Heart left ventricle (tissue), 13 donors: Measurements from ENCODE around the gene KCNJ9.

ENCODE experiments used
- POLR2A ChIP-seq, 2 donors: fragments of 450-650 bp; IDR thresholded peaks; one replicate each; pipeline ENCODE4 v1.6.1; 2017; ENCODE audit warnings: antibody characterized with exemption in 2 of 2, mild to moderate bottlenecking in 2 of 2, moderate library complexity in 2 of 2
- TF ChIP-seq, protein P1 (sequence below), 12 donors: fragments of 200-600 bp; sonication (generic) in 4 of 12; IDR thresholded peaks; one replicate each; pipeline versions ENCODE4 v1.5.0 to v1.8.0; 2018 to 2022; ENCODE audit warnings: antibody characterized with exemption in 12 of 12, mild to moderate bottlenecking in 5 of 12
- donor health status: ischemic (EF 13 %, LVEDD 7.1; RV severe dilation, severe dysfunction).
- donor health status: DM: no; HTN: yes; CAD: no.
- donor health status: DM: no; HTN: no; CAD: no.
- donor health status: ischemic (EF 25% LVEDD 6.9; RV normal size, moderate dysfunction).
- donor health status: ischemic (EF 25% LVEDD 5.7; RV mildly dilated, moderate dysfunction).
- donor health status: ischemic (EF 35%, LVEDD 5.7; RV mildly dilated, moderate dysfunction).
- donor health status: nonischemic (EF 11% LVEDD 7.7; RV severe dilation, severe dysfunction).
- donor health status: DM: yes; HTN: yes; CAD: no.
- donor health status: PGD.
- donor health status: ischemic (EF 29% LVEDD 5.4; RV normal size, mild dysfunction).
- donor health status: nonischemic (EF 23%, LVEDD 6.1; RV moderate dilation, normal function).

DNA sequence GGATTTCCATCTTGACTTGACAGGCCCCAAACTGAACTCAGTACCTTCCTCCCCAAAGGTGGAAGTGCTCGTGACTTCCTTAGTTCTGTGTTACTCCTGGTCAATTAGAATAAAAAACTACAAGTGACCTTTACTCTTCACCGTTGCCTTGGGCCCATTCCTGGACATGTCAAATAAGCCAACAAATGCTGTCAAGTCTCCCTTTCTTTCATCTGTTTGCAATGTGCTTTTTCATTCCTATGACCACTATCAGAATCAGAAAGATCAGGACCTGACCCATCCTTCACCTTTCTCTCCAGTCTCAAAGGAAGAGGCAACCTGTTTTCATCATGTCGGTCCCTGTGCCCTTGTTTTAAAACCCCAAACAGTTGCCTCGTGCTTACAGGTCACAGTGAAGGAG is 6.5 kb upstream of the KCNJ9 start:
- TF ChIP-seq, protein P1, sequence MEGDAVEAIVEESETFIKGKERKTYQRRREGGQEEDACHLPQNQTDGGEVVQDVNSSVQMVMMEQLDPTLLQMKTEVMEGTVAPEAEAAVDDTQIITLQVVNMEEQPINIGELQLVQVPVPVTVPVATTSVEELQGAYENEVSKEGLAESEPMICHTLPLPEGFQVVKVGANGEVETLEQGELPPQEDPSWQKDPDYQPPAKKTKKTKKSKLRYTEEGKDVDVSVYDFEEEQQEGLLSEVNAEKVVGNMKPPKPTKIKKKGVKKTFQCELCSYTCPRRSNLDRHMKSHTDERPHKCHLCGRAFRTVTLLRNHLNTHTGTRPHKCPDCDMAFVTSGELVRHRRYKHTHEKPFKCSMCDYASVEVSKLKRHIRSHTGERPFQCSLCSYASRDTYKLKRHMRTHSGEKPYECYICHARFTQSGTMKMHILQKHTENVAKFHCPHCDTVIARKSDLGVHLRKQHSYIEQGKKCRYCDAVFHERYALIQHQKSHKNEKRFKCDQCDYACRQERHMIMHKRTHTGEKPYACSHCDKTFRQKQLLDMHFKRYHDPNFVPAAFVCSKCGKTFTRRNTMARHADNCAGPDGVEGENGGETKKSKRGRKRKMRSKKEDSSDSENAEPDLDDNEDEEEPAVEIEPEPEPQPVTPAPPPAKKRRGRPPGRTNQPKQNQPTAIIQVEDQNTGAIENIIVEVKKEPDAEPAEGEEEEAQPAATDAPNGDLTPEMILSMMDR (IDR thresholded peaks at IDR 0.05): no peak
- TF ChIP-seq POLR2A (IDR thresholded peaks at IDR 0.05): no peak
